Daoy (cell line): ENCODE measurements around the gene ABHD8. TPM values are rescaled to one million over a fixed set of nuclear protein-coding genes. Genes with fewer than 3 reads are reported as not detected.

Experiments
- DNase-seq: peaks from one replicate; pipeline ENCODE4 v3.0.0-alpha.2; 2015; ENCODE audit warnings: low read depth
- total RNA-seq: library from RNA; depleted of rRNA; stranded (reverse); fragments of >200 nt; shearing (Covaris generic); gene quantifications from 2 replicates; pipeline ENCODE4 v1.2.3, GENCODE V29; 2014; rRNA removed

ABHD8 gene
- total RNA-seq, 1 experiment from 2014 or later, result 7.6 TPM

DNA sequence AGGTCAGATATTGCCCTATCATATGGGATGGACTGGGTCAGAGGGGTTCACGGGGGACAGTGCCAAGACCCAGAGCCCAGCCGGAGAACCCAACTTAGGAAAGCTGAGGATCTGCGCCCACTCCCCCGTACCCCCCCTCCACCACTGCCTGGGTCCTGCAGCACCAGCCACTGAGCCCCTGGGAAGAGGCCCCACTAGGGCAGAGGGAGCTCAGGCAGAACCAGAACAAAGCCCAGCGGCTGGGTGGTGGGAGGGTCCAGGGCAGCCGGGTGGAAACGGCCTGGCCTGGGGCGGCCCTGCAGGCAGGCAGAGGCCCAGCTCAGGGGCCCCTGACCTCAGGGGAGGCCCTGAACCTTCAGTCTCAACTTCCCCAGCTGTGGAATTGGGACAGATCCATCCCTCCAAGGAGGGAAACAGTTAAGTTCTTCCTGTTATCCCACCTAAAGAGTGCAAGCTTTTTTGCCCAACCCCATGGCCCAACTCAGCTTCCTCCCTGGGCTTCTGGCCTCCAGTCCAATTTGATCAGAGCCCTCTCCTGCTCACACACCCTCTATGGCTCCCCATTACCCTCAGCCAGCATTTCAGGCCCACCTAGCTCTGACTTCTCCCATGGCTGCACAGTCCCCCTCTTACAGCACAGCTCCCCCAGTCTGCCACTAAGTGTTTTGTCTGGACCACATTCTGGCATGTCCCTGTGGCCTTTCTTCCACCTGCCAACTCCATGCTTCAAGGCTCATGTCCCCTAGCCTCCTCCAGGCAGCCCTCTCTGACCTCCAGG, 60.6 kb downstream of the ABHD8 start:
- DNase-seq, result no peak

Other genes with a start within 250 kb of the ABHD8 start
- 11.5 and 17.5 TPM in 2 replicates for gene HAUS8, start 228.0 kb downstream of the ABHD8 start, total RNA-seq
- gene MYO9B, start 227.6 kb downstream of the ABHD8 start, total RNA-seq, result 25.0 and 27.5 TPM in 2 replicates
- gene USE1, start 88.1 kb downstream of the ABHD8 start, total RNA-seq, result 25.5 and 33.5 TPM in 2 replicates
- 0.18 and 1.6 TPM in 2 replicates for gene OCEL1, start 77.2 kb downstream of the ABHD8 start, total RNA-seq
- gene NR2F6, start 57.5 kb downstream of the ABHD8 start, total RNA-seq, result 44.5 and 51.8 TPM in 2 replicates
- not detected in 2 replicates for gene USHBP1, start 38.7 kb downstream of the ABHD8 start, total RNA-seq
- 174 and 192 TPM in 2 replicates for gene BABAM1, start 36.0 kb downstream of the ABHD8 start, total RNA-seq
- gene ANKLE1, start 21.5 kb downstream of the ABHD8 start, total RNA-seq, result 1.6 and 2.3 TPM in 2 replicates
- gene MRPL34, start 2.4 kb upstream of the ABHD8 start, total RNA-seq, result 68.9 and 94.4 TPM in 2 replicates
- gene DDA1, start 6.1 kb upstream of the ABHD8 start, total RNA-seq, result 50.1 and 63.0 TPM in 2 replicates
- 2.5 TPM in 2 replicates for gene ANO8, start 31.4 kb upstream of the ABHD8 start, total RNA-seq
- gene GTPBP3, start 34.1 kb upstream of the ABHD8 start, total RNA-seq, result 42.5 and 43.1 TPM in 2 replicates
- gene PLVAP, start 73.9 kb upstream of the ABHD8 start, total RNA-seq, result not detected in 2 replicates
- 0.69 TPM in 1 of 2 replicates, not detected in the other for gene CCDC194, start 90.8 kb upstream of the ABHD8 start, total RNA-seq
- gene BST2, start 102.2 kb upstream of the ABHD8 start, total RNA-seq, result 0.83 and 4.4 TPM in 2 replicates
- 82.3 and 102 TPM in 2 replicates for gene MVB12A, start 116.6 kb upstream of the ABHD8 start, total RNA-seq
- gene TMEM221, start 145.2 kb upstream of the ABHD8 start, total RNA-seq, result not detected in 2 replicates
- gene NXNL1, start 157.5 kb upstream of the ABHD8 start, total RNA-seq, result not detected in 2 replicates
- gene SLC27A1, start 167.1 kb upstream of the ABHD8 start, total RNA-seq, result 0.98 and 3.7 TPM in 2 replicates
- gene PGLS, start 208.2 kb upstream of the ABHD8 start, total RNA-seq, result 40.8 and 95.0 TPM in 2 replicates